Measurements from ENCODE around the gene MTNR1A. TPM values are rescaled to one million over a fixed set of nuclear protein-coding genes. Genes with fewer than 3 reads are reported as not detected.

The MTNR1A gene
- total and polyA plus RNA-seq, 2 donors (not counting 3 experiments of a cell fraction or from before 2014, with no cell fraction given), result not detected

- Histone ChIP-seq H3K9me1 (replicated peaks; ENCODE audit: control insufficient read depth, extremely low read depth, insufficient read depth, low read length) (no peaks in the 10 kb centered on the region), H3K4me3 (replicated peaks in 1 of 3; ENCODE audit: insufficient read depth in 1 of 3, low read depth in 1 of 3, low read length in 3 of 3) (no peak overlapping the region), H3K79me2 (ENCODE audit: control insufficient read depth, insufficient read depth, low read length) (no peaks in the 10 kb centered on the region), H3K36me3 (ENCODE audit: control insufficient read depth in 2 of 2, extremely low read depth in 1 of 2, insufficient read depth in 2 of 2, low read length in 2 of 2) (no peaks in the 10 kb centered on the region), H3K27ac (ENCODE audit: insufficient read depth, low read depth, low read length) (no peak overlapping the region), H3K4me2 (ENCODE audit: insufficient read depth, low read length) (no peak overlapping the region), H4K20me1 (replicated peaks; ENCODE audit: control insufficient read depth, extremely low read depth, insufficient read depth, low read length) (no peaks in the 10 kb centered on the region), H3K9ac (replicated peaks; ENCODE audit: extremely low read depth, insufficient read depth, low read length) (no peak overlapping the region), H3K4me1 (ENCODE audit: control insufficient read depth, extremely low read depth, insufficient read depth, low read length) (no peaks in the 10 kb centered on the region), H2AFZ (ENCODE audit: low read depth, low read length) (no peak overlapping the region), H3K27me3 (ENCODE audit: control insufficient read depth in 2 of 2, insufficient read depth in 2 of 2, low read length in 2 of 2) (no peaks in the 10 kb centered on the region), H3K9me3 (replicated peaks; ENCODE audit: control insufficient read depth, insufficient read depth, low read length) (no peaks in the 10 kb centered on the region)
- no TSS peak for BruUV-seq (replicated peaks)
- ChIA-PET CTCF (no interaction called here), POLR2A (no interaction called here)
- DNase-seq (ENCODE audit: low read depth, low spot score) (no peak), FAIRE-seq (no peak)
- dilution Hi-C loops (cut with MboI; ENCODE audit: extremely low pct_ligation_motif_present, low sequenced_read_pairs) (no loop called here), intact Hi-C loops (cut with micrococcal nuclease) (no loop called here)
- TF ChIP-seq POLR2A (IDR thresholded peaks at IDR 0.05; ENCODE audit: low read depth, low read length) (no peak), FOS (IDR thresholded peaks at IDR 0.05; ENCODE audit: borderline replicate concordance, insufficient read depth, low read length) (no peak), POLR2AphosphoS5 (IDR thresholded peaks at IDR 0.05; ENCODE audit: insufficient read depth, low read depth, low read length) (no peak), EZH2 (IDR thresholded peaks at IDR 0.05; ENCODE audit: borderline replicate concordance, low read depth, low read length, severe bottlenecking) (no peak), MYC (IDR thresholded peaks at IDR 0.05; ENCODE audit: low read depth, low read length) (no peak), MAX (IDR thresholded peaks at IDR 0.05; ENCODE audit: insufficient read depth, insufficient read length) (no peak), GATA2 (IDR thresholded peaks at IDR 0.05; ENCODE audit: insufficient read depth, insufficient read length, low read depth, low read length) (no peak), JUN (IDR thresholded peaks at IDR 0.05; ENCODE audit: borderline replicate concordance, insufficient read depth, insufficient read length, low read depth) (no peak)
- TF ChIP-seq, protein P1, sequence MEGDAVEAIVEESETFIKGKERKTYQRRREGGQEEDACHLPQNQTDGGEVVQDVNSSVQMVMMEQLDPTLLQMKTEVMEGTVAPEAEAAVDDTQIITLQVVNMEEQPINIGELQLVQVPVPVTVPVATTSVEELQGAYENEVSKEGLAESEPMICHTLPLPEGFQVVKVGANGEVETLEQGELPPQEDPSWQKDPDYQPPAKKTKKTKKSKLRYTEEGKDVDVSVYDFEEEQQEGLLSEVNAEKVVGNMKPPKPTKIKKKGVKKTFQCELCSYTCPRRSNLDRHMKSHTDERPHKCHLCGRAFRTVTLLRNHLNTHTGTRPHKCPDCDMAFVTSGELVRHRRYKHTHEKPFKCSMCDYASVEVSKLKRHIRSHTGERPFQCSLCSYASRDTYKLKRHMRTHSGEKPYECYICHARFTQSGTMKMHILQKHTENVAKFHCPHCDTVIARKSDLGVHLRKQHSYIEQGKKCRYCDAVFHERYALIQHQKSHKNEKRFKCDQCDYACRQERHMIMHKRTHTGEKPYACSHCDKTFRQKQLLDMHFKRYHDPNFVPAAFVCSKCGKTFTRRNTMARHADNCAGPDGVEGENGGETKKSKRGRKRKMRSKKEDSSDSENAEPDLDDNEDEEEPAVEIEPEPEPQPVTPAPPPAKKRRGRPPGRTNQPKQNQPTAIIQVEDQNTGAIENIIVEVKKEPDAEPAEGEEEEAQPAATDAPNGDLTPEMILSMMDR (IDR thresholded peaks at IDR 0.05; ENCODE audit: extremely low read depth in 1 of 2, insufficient read depth in 1 of 2, low read depth in 1 of 2, low read length in 2 of 2), result no peak
These were observed 2.1 kb upstream of the MTNR1A start for GRCh38 chr4:186557486-186557885.

Data from endothelial cell of umbilical vein (primary cell).